AG09319 (cell line): Measurements from ENCODE around the gene KLK2.

ENCODE experiments used
- DNase-seq: peaks from one replicate; pipeline ENCODE4 v3.0.0-alpha.2; 2010; ENCODE audit warnings: low read depth; ENCODE audit errors: extremely low read depth
- TF ChIP-seq, protein P1 (sequence below): IDR thresholded peaks from 2 replicates; pipeline ENCODE4 v1.5.1; 2011; ENCODE audit warnings: low read depth, mild to moderate bottlenecking, inconsistent platforms, low read length, moderate library complexity

The KLK2 gene

DNA sequence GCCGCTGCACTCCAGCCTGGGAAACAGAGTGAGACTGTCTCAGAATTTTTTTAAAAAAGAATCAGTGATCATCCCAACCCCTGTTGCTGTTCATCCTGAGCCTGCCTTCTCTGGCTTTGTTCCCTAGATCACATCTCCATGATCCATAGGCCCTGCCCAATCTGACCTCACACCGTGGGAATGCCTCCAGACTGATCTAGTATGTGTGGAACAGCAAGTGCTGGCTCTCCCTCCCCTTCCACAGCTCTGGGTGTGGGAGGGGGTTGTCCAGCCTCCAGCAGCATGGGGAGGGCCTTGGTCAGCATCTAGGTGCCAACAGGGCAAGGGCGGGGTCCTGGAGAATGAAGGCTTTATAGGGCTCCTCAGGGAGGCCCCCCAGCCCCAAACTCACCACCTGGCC lies at the start of gene KLK2:
KLK2 (plus strand) TSS at position 384 of the 400 bp plus-strand sequence. CDS start 35 bp downstream, outside the sequence.
- DNase-seq = no peak

DNA sequence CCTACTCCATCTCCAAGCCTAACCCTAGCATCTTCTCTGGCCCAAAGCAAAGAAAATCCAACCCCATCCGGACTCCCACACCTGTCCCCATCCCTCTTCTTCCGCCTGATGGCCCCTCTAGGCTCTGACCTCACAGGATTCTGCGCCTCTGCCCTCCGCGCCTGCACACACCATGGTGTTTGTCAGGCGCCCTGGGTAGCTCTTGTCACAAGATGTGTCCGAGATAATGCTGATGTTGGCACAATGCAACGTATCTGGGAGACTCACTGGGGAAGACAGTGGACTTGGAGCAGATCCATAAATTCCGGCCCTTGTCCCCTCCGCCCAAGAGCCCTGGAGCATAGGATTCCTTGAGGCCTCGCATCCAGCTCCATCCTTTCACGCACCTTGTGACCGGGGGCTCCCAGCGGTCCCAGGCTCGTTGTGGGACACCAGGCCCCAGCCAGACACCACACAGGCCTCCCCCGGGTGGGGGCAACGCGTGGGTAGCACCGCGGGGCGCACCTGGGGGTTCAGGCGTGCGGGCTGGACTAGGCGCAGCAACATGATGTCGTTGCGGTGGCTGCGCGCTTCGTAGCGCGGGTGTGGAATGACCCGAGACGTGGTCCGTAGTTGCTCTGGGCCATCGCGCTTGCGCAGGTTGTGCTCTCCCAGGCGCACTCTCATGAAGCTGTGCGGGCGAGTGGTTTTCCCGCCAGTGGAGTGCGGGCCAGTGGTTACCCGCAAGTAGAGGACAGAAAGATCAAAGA lies 46.6 kb upstream of the KLK2 start:
- TF ChIP-seq, protein P1, sequence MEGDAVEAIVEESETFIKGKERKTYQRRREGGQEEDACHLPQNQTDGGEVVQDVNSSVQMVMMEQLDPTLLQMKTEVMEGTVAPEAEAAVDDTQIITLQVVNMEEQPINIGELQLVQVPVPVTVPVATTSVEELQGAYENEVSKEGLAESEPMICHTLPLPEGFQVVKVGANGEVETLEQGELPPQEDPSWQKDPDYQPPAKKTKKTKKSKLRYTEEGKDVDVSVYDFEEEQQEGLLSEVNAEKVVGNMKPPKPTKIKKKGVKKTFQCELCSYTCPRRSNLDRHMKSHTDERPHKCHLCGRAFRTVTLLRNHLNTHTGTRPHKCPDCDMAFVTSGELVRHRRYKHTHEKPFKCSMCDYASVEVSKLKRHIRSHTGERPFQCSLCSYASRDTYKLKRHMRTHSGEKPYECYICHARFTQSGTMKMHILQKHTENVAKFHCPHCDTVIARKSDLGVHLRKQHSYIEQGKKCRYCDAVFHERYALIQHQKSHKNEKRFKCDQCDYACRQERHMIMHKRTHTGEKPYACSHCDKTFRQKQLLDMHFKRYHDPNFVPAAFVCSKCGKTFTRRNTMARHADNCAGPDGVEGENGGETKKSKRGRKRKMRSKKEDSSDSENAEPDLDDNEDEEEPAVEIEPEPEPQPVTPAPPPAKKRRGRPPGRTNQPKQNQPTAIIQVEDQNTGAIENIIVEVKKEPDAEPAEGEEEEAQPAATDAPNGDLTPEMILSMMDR = no peak

More for the DNA sequence above, at the start of gene KLK2:
- TF ChIP-seq, protein P1 = no peak

DNA sequence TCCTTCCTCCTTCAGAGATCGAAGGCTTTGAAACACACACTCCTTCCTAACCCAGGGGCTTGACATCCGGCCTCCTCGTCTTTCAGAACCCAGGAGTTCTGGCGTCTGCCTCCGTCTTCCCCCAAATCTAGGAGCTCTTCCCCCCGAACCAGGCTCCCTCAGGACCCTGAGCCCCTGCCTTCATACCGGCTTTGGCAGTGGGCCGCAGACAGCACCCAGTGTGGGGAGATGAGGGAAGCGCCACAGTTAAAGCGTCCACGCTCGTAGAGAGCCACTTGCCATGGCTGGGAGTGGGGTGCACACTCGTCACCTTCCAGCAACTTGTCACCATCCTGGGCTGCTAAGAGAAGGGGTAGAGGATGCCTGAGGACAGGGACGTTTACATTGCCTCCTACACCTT lies 45.8 kb upstream of the KLK2 start:
- no peak for DNase-seq
- TF ChIP-seq, protein P1 = no peak

More for the DNA sequence above, 46.6 kb upstream of the KLK2 start:
- DNase-seq = no peak

DNA sequence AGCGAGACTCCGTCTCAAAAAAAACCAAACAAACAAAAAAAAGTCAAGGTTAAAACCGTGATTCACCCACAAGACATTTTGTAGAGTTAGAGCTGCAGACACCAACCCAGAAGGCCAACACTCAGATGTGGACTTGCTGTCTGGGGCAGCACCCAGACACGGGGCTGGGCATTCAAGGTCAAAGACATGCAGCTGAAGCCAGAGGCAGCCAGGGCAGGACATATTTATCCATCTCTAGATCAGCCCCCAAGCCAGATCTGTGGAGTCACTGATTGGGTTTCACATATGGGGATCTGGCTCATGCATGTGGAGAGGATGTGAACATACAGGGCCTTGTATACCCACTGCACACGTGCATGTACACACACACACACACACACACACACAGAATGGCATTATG lies 43.4 kb upstream of the KLK2 start:
- TF ChIP-seq, protein P1 = no peak
- DNase-seq = no peak

DNA sequence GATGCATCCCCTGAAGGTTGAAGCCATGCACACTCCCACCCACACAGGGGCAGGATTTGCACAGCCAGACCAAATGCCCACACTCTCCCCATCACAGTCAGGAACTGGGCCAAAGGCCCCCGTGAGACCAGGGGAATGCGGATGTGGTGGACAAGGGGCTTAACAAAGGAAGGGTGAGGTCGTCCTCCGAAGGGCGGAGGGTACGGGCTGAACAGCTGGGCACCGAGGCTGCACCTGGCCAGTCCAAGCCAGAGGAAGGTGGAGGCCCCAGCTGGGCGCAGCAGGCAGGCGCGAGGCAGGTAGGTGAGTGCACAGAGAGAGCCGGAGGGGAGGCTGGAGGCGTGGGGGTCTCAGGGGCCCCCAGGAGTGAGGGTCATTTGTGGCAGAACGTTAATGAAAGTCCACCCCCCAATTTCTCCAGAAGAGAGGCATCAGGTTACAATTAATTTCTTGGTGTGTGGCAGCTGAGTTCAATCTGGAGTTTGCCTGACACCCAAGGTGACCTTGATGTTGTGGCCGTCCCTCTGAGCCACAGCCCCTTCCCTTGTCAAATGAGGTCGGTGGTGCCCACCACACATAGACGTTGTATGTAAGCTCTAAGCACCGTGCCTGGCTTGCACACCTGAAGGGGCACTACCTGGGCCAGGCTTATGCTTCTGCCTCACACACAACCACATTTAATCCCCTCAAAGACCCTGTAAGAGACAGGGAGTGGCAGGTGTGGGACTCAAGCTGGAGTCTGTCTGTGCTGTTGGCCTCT lies 42.8 kb upstream of the KLK2 start:
- TF ChIP-seq, protein P1 = no peak
- DNase-seq = no peak

DNA sequence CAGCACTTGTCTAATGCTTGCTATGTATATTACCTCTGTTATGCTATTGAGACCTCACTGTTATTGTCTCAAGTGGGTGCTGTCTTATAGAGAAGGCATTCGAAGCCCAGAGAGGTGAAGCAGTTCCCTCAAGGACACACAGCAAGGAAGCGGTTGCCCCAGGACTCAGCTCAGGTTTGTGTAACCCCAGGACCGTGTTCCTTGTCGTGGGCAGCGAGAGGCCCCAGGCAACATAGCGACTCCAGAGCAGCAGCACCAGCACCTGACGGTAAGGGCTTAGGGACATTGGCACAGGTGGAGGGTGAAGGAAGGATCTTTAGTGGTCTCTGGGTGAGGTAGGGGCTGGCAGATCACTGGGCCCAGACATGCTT lies 42.2 kb upstream of the KLK2 start:
- DNase-seq = no peak
- TF ChIP-seq, protein P1 = no peak

DNA sequence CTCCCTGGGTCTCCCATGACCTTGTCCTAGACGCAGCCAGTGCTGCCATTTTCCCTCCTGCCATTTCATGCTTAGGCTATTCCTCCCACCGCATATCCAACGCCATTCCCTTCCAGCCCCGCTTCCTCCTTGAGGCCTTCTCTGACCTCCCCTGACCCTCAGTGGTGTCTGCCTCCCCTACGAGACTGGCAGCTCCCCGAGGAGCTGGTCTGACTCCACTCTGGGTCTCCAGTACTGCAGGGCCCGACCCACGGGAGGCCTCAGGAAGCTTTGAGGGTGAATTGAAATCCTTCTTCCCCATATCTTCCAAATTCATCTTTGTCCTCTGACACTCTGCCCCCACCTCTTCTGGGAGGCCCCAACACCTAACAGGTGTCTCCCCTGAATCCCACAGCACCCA lies 40.6 kb upstream of the KLK2 start:
- no peak for DNase-seq
- TF ChIP-seq, protein P1 = no peak
